NB4 (cell line): ENCODE measurements around the gene CECR2.

ENCODE experiments used
- DNase-seq: peaks from one replicate; pipeline ENCODE4 v3.0.0; 2010; ENCODE audit warnings: low read depth
- H3K4me3 ChIP-seq: one replicate; pipeline ENCODE4 v1.5.1; 2011; ENCODE audit warnings: mild to moderate bottlenecking, low read depth, low read length, moderate library complexity
- MYC ChIP-seq: IDR thresholded peaks from 2 replicates; pipeline ENCODE4 v1.6.1; 2011; ENCODE audit warnings: low read depth, low read length
- POLR2A ChIP-seq: IDR thresholded peaks from 2 replicates; pipeline ENCODE4 v1.6.1; 2011; ENCODE audit warnings: mild to moderate bottlenecking; ENCODE audit not compliant: insufficient read length; ENCODE audit errors: extremely low read depth
- TF ChIP-seq, protein P1 (sequence below): IDR thresholded peaks from 2 replicates; pipeline ENCODE4 v1.6.1; 2011; ENCODE audit warnings: low read depth, low read length
- TF ChIP-seq, protein P2 (sequence below): IDR thresholded peaks from one replicate; pipeline ENCODE4 v1.5.1; 2012; ENCODE audit warnings: low read depth, low read length

CECR2 gene

GRCh38 chr22:17443405-17444203, 74.3 kb downstream of the CECR2 start:
- H3K4me3 ChIP-seq = no peak overlapping the region
- no peak for DNase-seq
- TF ChIP-seq, protein P1, sequence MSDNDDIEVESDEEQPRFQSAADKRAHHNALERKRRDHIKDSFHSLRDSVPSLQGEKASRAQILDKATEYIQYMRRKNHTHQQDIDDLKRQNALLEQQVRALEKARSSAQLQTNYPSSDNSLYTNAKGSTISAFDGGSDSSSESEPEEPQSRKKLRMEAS = no peak
- TF ChIP-seq, protein P2, sequence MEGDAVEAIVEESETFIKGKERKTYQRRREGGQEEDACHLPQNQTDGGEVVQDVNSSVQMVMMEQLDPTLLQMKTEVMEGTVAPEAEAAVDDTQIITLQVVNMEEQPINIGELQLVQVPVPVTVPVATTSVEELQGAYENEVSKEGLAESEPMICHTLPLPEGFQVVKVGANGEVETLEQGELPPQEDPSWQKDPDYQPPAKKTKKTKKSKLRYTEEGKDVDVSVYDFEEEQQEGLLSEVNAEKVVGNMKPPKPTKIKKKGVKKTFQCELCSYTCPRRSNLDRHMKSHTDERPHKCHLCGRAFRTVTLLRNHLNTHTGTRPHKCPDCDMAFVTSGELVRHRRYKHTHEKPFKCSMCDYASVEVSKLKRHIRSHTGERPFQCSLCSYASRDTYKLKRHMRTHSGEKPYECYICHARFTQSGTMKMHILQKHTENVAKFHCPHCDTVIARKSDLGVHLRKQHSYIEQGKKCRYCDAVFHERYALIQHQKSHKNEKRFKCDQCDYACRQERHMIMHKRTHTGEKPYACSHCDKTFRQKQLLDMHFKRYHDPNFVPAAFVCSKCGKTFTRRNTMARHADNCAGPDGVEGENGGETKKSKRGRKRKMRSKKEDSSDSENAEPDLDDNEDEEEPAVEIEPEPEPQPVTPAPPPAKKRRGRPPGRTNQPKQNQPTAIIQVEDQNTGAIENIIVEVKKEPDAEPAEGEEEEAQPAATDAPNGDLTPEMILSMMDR = no peak
- TF ChIP-seq MYC (no peak), POLR2A (no peak)

- no peak overlapping the region for H3K4me3 ChIP-seq
- TF ChIP-seq MYC (no peak), POLR2A (no peak)
- TF ChIP-seq, protein P1 = no peak
- TF ChIP-seq, protein P2 = no peak
- DNase-seq = no peak
Observed at GRCh38 chr22:17444204-17444504, 74.9 kb downstream of the CECR2 start.

DNA sequence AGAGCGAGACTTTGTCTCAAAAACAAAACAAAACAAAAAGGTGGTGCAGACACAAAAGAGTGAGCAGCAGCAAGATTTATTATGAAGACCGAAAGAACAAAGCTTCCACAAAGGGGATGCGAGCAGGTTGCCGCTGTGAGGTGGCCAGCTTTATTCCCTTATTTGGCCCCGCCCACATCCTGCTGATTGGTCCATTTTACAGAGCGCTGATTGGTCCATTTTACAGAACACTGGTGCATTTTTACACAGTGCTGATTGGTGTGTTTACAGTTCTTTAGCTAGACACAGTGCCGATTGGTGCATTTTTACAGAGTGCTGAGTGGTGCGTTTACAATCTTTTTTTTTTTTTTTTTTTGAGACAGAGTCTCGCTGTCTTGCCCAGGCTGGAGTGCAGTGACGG, 77.4 kb downstream of the CECR2 start:
- DNase-seq = no peak
- TF ChIP-seq, protein P1 = no peak
- H3K4me3 ChIP-seq = no peak overlapping the region

DNA sequence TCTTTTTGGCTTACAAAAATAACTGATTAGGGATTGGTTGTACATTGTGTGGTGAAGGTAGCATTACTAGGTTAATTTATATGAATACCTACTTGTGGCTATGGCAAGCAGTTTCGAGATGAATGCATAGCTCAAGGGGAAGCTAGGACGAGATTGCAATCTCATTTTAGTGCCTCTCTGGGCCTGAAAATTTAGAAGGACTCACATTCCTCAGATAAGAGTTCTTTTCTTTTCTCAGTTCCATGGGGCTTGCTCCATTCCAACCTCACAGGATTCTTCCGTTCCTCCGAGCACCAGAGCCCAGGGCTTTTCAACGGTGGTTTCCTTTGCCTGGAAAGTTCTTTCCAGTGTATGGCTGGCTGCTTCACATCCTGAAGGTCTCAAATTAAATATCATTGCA, 82.1 kb downstream of the CECR2 start:
- TF ChIP-seq, protein P2 = no peak
- TF ChIP-seq, protein P1 = no peak
- TF ChIP-seq MYC = no peak
- no peak for DNase-seq
- no peak overlapping the region for H3K4me3 ChIP-seq

GRCh38 chr22:17460895-17461294, 91.6 kb downstream of the CECR2 start:
- no peak for TF ChIP-seq POLR2A
- TF ChIP-seq, protein P1 = no peak
- TF ChIP-seq, protein P2 = no peak
- TF ChIP-seq MYC = no peak
- H3K4me3 ChIP-seq = no peak overlapping the region
- DNase-seq = no peak

DNA sequence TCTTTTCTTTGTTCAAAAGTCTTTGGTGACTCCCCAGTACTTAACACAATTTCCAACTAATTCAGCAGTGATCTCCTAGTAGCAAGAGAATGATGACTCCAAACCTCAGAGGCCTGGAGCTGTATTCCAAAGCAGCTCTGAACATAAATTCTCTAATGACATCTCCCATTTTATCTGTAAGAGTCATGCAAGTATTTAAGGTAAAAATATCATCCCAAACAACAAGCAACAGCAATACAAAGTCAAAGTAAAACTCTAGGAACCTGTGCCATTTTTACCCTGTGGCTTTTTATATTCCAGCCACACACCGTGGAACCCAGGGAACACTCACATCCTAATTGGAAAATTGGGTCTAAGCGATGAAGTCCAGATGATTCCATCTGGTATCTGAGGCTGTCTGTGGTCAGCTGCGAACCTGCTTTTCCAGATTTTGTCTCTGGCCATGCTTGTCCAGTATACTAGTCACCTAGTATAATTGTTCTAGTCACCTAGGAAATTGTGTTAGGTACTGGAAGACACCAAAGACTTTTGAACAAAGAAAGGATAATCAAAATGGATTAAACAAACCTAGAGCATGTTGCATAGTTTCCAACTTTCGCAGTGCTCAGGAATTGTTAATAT, 101.7 kb downstream of the CECR2 start:
- no peak overlapping the region for H3K4me3 ChIP-seq
- no peak for DNase-seq
- TF ChIP-seq POLR2A (no peak), MYC (no peak)
- TF ChIP-seq, protein P2 = no peak
- TF ChIP-seq, protein P1 = no peak
